ENCODE measurements around the gene MOXD1. TPM values are rescaled to one million over a fixed set of nuclear protein-coding genes. Genes with fewer than 3 reads are reported as not detected.

The MOXD1 gene
- polyA plus RNA-seq, 1 donor from 2014 or later, result 14.7 TPM

DNA sequence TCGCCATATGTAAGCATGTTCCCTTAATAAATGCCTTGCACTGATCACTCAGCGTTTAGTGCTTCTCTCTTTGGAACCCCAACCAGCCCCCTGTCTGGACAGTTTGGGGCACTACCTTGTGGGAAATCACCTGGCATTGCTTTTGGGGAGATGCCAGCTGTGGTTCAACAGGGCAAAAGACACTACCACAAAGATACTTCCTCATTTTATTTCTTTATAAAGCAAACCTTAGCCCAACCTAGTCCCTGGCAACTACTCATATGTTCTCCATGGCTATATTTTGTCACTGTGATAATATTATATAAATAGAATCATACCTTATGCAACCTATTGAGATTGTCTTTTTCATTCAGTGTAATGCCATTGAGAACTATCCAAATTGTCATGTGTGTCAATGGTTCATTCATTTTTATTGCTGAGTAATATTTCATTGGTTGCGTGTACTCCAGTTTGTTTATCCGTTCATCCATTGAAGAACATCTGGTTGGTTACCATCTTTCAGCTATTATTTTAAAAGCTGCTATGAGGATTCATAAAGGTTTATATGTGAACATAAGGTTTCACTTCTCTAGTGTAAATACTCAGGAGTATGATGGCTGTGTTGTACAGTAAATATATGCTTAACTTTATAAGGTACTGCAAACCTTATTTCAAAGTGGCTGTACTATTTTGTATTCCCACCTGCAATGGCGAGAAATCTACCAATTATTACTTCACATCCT lies 114.8 kb downstream of the MOXD1 start:
- Histone ChIP-seq H3K9me3 (ENCODE audit: low read length) (no peaks in the 10 kb centered on the region), H4K20me1 (ENCODE audit: insufficient read depth) (no peaks in the 10 kb centered on the region), H3F3A (ENCODE audit: insufficient read depth, low read length, poor library complexity, severe bottlenecking) (no peaks in the 10 kb centered on the region), H3K79me2 (replicated peaks; ENCODE audit: insufficient read depth, low read length) (no peaks in the 10 kb centered on the region), H3K27me3 (ENCODE audit: insufficient read depth, low read depth, low read length) (no peaks in the 10 kb centered on the region), H3K4me3 (ENCODE audit: low read length) (no peak overlapping the region), H3K36me3 (ENCODE audit: insufficient read depth, low read length) (no peaks in the 10 kb centered on the region), H3K27ac (ENCODE audit: low read length) (no peak overlapping the region), H3K9ac (ENCODE audit: low read length) (no peak overlapping the region), H3K9me2 (ENCODE audit: insufficient read depth, low read length) (no peaks in the 10 kb centered on the region), H2AFZ (ENCODE audit: low read depth, low read length) (no peak overlapping the region), H3K4me2 (ENCODE audit: low read length) (no peak overlapping the region)
- TF ChIP-seq TAF1 (IDR thresholded peaks at IDR 0.05; ENCODE audit: low read depth) (no peak), EZH2 (IDR thresholded peaks at IDR 0.05; ENCODE audit: borderline replicate concordance, insufficient read depth, low read length, poor library complexity, severe bottlenecking) (no peak)
- TF ChIP-seq, protein P1, sequence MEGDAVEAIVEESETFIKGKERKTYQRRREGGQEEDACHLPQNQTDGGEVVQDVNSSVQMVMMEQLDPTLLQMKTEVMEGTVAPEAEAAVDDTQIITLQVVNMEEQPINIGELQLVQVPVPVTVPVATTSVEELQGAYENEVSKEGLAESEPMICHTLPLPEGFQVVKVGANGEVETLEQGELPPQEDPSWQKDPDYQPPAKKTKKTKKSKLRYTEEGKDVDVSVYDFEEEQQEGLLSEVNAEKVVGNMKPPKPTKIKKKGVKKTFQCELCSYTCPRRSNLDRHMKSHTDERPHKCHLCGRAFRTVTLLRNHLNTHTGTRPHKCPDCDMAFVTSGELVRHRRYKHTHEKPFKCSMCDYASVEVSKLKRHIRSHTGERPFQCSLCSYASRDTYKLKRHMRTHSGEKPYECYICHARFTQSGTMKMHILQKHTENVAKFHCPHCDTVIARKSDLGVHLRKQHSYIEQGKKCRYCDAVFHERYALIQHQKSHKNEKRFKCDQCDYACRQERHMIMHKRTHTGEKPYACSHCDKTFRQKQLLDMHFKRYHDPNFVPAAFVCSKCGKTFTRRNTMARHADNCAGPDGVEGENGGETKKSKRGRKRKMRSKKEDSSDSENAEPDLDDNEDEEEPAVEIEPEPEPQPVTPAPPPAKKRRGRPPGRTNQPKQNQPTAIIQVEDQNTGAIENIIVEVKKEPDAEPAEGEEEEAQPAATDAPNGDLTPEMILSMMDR (IDR thresholded peaks at IDR 0.05; ENCODE audit: poor library complexity, severe bottlenecking), result no peak

DNA sequence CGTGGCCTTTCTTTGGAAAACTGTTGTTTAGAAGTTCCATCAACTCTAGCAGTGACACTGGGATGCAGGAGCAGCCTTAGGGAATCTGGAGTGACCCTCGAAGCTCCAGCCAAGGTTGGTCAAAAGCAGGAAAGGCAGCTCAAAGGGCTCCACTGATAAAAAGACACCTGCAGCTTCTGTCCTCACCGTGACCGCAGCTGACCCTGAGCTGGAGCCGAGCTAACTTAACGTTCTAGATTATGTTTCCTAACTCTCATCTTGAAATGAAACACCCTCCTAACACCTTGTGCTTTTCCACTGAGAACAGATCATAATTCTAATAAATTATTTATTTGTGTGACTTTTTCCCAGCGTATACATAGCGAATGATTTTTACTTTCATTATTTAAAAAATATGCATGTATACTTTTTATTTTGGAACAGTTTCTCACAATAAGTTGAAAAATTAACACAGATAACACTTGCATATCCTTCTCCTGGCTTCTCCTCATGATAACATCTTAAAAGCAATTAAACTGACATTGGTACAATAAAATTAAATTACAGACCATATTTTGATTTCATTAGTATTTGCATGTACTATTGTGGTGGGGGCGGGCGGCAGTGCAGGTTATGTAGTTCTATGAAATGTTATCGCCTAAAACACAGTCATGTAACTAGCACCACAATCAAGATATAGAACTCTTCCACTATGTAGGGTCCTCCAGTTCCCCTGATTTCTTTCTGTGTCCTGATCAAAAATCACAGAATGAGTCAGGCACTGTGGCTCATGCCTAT lies 116.1 kb downstream of the MOXD1 start:
- Histone ChIP-seq H3K9me3 (ENCODE audit: low read length) (no peaks in the 10 kb centered on the region), H3K79me2 (replicated peaks; ENCODE audit: insufficient read depth, low read length) (no peaks in the 10 kb centered on the region), H3K4me3 (ENCODE audit: low read length) (no peak overlapping the region), H4K20me1 (ENCODE audit: insufficient read depth) (no peaks in the 10 kb centered on the region), H3K36me3 (ENCODE audit: insufficient read depth, low read length) (no peaks in the 10 kb centered on the region), H3K9ac (ENCODE audit: low read length) (no peak overlapping the region), H3K27me3 (ENCODE audit: insufficient read depth, low read depth, low read length) (no peaks in the 10 kb centered on the region), H3K9me2 (ENCODE audit: insufficient read depth, low read length) (no peaks in the 10 kb centered on the region), H3K27ac (ENCODE audit: low read length) (no peak overlapping the region), H2AFZ (ENCODE audit: low read depth, low read length) (no peak overlapping the region), H3K4me2 (ENCODE audit: low read length) (no peak overlapping the region), H3F3A (ENCODE audit: insufficient read depth, low read length, poor library complexity, severe bottlenecking) (no peaks in the 10 kb centered on the region)
- no peak for TF ChIP-seq MXI1 (conservative IDR thresholded peaks at IDR 0.05; ENCODE audit: poor library complexity, severe bottlenecking)
- no peak for TF ChIP-seq POLR2AphosphoS5 (IDR thresholded peaks at IDR 0.05)
- TF ChIP-seq, protein P2, sequence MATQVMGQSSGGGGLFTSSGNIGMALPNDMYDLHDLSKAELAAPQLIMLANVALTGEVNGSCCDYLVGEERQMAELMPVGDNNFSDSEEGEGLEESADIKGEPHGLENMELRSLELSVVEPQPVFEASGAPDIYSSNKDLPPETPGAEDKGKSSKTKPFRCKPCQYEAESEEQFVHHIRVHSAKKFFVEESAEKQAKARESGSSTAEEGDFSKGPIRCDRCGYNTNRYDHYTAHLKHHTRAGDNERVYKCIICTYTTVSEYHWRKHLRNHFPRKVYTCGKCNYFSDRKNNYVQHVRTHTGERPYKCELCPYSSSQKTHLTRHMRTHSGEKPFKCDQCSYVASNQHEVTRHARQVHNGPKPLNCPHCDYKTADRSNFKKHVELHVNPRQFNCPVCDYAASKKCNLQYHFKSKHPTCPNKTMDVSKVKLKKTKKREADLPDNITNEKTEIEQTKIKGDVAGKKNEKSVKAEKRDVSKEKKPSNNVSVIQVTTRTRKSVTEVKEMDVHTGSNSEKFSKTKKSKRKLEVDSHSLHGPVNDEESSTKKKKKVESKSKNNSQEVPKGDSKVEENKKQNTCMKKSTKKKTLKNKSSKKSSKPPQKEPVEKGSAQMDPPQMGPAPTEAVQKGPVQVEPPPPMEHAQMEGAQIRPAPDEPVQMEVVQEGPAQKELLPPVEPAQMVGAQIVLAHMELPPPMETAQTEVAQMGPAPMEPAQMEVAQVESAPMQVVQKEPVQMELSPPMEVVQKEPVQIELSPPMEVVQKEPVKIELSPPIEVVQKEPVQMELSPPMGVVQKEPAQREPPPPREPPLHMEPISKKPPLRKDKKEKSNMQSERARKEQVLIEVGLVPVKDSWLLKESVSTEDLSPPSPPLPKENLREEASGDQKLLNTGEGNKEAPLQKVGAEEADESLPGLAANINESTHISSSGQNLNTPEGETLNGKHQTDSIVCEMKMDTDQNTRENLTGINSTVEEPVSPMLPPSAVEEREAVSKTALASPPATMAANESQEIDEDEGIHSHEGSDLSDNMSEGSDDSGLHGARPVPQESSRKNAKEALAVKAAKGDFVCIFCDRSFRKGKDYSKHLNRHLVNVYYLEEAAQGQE (IDR thresholded peaks at IDR 0.05; ENCODE audit: borderline replicate concordance), result no peak
- TF ChIP-seq, protein P1 (IDR thresholded peaks at IDR 0.05; ENCODE audit: poor library complexity, severe bottlenecking), result no peak
- TF ChIP-seq TAF1 (IDR thresholded peaks at IDR 0.05; ENCODE audit: low read depth), result no peak
- TF ChIP-seq SMC3 (conservative IDR thresholded peaks at IDR 0.05; ENCODE audit: poor library complexity), result no peak
- no peak for TF ChIP-seq EP300 (conservative IDR thresholded peaks at IDR 0.05; ENCODE audit: poor library complexity, severe bottlenecking)
- TF ChIP-seq EZH2 (IDR thresholded peaks at IDR 0.05; ENCODE audit: borderline replicate concordance, insufficient read depth, low read length, poor library complexity, severe bottlenecking), result no peak
